GM12864 (cell line): ENCODE data around the gene PEX5L.

ENCODE experiments used
- DNase-seq: peaks from one replicate; pipeline ENCODE4 v3.0.0-alpha.2; 2011; ENCODE audit warnings: low read depth
- H3K4me3 ChIP-seq: 2 replicates; pipeline ENCODE4 v1.5.1; 2011; ENCODE audit warnings: mild to moderate bottlenecking, low read depth, low read length, control low read depth
- CTCF ChIP-seq: IDR thresholded peaks from 2 replicates; pipeline ENCODE4 v1.5.1; 2011; ENCODE audit warnings: low read depth, mild to moderate bottlenecking, moderate library complexity, low read length, control low read depth, inconsistent platforms; ENCODE audit errors: missing control alignments

Gene PEX5L

GRCh38 chr3:179825527-179826246 lies 211.1 kb downstream of the PEX5L start:
- no peak overlapping the region for H3K4me3 ChIP-seq
- TF ChIP-seq CTCF = no peak
- no peak for DNase-seq

GRCh38 chr3:179822296-179822695 lies 214.4 kb downstream of the PEX5L start:
- TF ChIP-seq CTCF = no peak

GRCh38 chr3:179819379-179819778 lies 217.4 kb downstream of the PEX5L start:
- DNase-seq = no peak
- no peak overlapping the region for H3K4me3 ChIP-seq

More at GRCh38 chr3:179822296-179822695, 214.4 kb downstream of the PEX5L start:
- no peak overlapping the region for H3K4me3 ChIP-seq
- no peak for DNase-seq

GRCh38 chr3:179812096-179812382 lies 224.7 kb downstream of the PEX5L start:
- TF ChIP-seq CTCF = no peak
- no peak overlapping the region for H3K4me3 ChIP-seq
- no peak for DNase-seq

More at GRCh38 chr3:179819379-179819778, 217.4 kb downstream of the PEX5L start:
- TF ChIP-seq CTCF = no peak

- TF ChIP-seq CTCF = peak; percentile 72
- no peak overlapping the region for H3K4me3 ChIP-seq
- peak; percentile 40 for DNase-seq
These were observed 225.2 kb downstream of the PEX5L start for GRCh38 chr3:179811321-179812095.

- no peak for TF ChIP-seq CTCF
- no peak overlapping the region for H3K4me3 ChIP-seq
- DNase-seq = no peak
These were observed 227.1 kb downstream of the PEX5L start for GRCh38 chr3:179809639-179810038.
